Lower leg skin (tissue), 4 donors: Measurements from ENCODE around the gene MAP3K14. TPM values are rescaled to one million over a fixed set of nuclear protein-coding genes. Genes with fewer than 3 reads are reported as not detected.

ENCODE experiments used
- DNase-seq, 2 donors: peaks; one replicate each; pipeline ENCODE4 v3.0.0-alpha.2; 2019; ENCODE audit warnings: low spot score in 2 of 2
- H3K4me3 ChIP-seq: fragments of 200-600 bp; sonication (generic); 2 replicates; pipeline ENCODE4 v1.5.1; 2017; ENCODE audit warnings: mild to moderate bottlenecking, low read depth; ENCODE audit not compliant: poor library complexity, severe bottlenecking
- CTCF ChIP-seq, 3 donors: fragments of 450-650 bp; IDR thresholded peaks; one replicate each; pipeline ENCODE4 v1.5.1; 2016; ENCODE audit warnings: antibody characterized with exemption in 3 of 3, mild to moderate bottlenecking in 3 of 3, moderate library complexity in 2 of 3
- POLR2A ChIP-seq, 2 donors: fragments of 450-650 bp; IDR thresholded peaks; one replicate each; pipeline ENCODE4 v1.6.1; 2016 to 2017; ENCODE audit warnings: antibody characterized with exemption in 2 of 2, mild to moderate bottlenecking in 1 of 2, moderate library complexity in 1 of 2
- WGBS, 2 donors: methylation state at CpG; one replicate each; pipeline ENCODE4 v1.1.5; 2018; 5-methylcytosine and 5-hydroxymethylcytosine counted together
- intact Hi-C: fragments of 100-400 bp; cut with DNase I; formaldehyde crosslinking; loops from one replicate; pipeline ENCODE4 v1.15.0; 2023; ENCODE audit warnings: low total_unique reads
- total RNA-seq, 4 donors: library from RNA; depleted of rRNA; stranded (reverse); fragments of >200 nt; gene quantifications; one replicate each; pipeline ENCODE4 v1.1.0, GENCODE V29; 2016

The MAP3K14 gene
- total RNA-seq, 4 donors from 2014 or later, result 8.1 to 13.0 (median 11.0) TPM

DNA sequence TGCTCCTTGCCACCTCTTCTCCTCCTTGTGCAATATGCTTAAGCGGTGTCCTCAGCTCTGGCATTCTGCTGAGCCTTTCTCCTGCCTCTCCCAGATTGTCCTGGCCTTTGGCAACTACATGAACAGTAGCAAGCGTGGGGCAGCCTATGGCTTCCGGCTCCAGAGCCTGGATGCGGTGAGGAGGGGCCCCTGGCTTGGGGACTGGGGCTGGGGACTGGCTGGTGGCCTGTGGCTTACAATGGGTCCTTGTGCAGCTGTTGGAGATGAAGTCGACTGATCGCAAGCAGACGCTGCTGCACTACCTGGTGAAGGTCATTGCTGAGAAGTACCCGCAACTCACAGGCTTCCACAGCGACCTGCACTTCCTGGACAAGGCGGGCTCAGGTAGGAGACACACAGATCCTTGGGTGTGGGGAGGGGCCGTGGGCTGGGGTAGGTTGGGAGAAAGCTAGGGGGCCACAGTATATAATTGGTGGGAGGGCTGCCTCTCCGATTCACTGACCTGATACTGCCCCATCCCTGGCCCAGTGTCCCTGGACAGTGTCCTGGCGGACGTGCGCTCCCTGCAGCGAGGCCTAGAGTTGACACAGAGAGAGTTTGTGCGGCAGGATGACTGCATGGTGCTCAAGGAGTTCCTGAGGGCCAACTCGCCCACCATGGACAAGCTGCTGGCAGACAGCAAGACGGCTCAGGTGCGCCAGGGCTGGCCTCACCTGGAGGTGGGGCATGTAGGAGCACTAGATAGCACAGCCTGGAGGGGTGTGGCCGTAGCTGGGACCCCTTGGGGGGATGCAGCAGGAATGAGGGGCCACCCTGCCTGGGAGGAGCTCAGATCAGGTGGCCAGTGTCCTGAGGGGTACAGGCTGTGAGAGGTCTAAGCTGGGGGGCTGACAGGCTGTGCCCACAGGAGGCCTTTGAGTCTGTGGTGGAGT, 71.8 kb downstream of the MAP3K14 start:
- TF ChIP-seq POLR2A (IDR thresholded peaks at IDR 0.05) (no peak), CTCF (IDR thresholded peaks at IDR 0.05) (no peak)
- intact Hi-C loops, result no loop called here
- WGBS, 2 donors, result 86 to 91% methylated on average over 20 to 21 of the region's 21 CpGs
- H3K4me3 ChIP-seq, result no peak overlapping the region
- DNase-seq, result no peak

DNA sequence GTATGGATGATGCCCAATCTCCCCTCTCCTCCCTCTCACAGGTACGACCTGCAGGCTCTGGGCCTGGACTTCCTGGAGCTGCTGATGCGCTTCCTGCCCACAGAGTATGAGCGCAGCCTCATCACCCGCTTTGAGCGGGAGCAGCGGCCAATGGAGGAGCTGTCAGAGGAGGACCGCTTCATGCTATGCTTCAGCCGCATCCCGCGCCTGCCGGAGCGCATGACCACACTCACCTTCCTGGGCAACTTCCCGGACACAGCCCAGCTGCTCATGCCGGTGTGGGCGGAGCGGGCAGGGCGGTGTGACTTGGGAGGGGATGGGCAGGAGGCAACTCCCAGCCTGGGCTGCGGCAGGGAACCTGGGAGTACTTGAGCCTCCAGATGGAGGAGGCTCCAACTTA, 73.1 kb downstream of the MAP3K14 start:
- no peak overlapping the region for H3K4me3 ChIP-seq
- TF ChIP-seq POLR2A (IDR thresholded peaks at IDR 0.05), result no peak
- TF ChIP-seq CTCF (IDR thresholded peaks at IDR 0.05), result no peak
- no peak for DNase-seq
- WGBS, 2 donors, result 85 to 86% methylated on average over 18 of the region's 18 CpGs
- intact Hi-C loops, result no loop called here

DNA sequence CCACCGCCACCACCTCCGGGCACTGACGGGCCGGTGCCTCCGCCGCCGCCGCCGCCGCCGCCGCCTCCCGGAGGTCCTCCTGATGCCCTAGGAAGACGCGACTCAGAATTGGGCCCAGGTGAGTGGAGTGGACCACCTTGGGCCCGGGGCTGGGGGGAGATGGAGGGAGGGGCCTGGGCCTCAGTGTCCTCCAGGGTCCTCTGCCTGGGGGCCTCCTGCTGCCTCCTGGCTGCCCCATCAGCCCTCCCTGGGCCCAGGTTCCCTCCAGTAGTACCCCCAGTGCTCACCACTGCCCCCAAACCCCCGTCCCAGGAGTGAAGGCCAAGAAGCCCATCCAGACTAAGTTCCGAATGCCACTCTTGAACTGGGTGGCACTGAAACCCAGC, 74.8 kb downstream of the MAP3K14 start:
- intact Hi-C loops, result no loop called here
- 50 to 78% methylated on average over 2 to 3 of the region's 18 CpGs for WGBS, 2 donors
- TF ChIP-seq POLR2A (IDR thresholded peaks at IDR 0.05) (no peak), CTCF (IDR thresholded peaks at IDR 0.05) (no peak)

GRCh38 chr17:45241328-45242028, 75.3 kb downstream of the MAP3K14 start:
- TF ChIP-seq POLR2A (IDR thresholded peaks at IDR 0.05) (no peak), CTCF (IDR thresholded peaks at IDR 0.05) (no peak)
- intact Hi-C loops, result no loop called here
- 47 to 63% methylated on average over 19 to 51 of the region's 62 CpGs for WGBS, 2 donors
- H3K4me3 ChIP-seq, result no peak overlapping the region
- DNase-seq, result no peak

More for the DNA sequence above, 74.8 kb downstream of the MAP3K14 start:
- H3K4me3 ChIP-seq, result no peak overlapping the region
- DNase-seq, result no peak

DNA sequence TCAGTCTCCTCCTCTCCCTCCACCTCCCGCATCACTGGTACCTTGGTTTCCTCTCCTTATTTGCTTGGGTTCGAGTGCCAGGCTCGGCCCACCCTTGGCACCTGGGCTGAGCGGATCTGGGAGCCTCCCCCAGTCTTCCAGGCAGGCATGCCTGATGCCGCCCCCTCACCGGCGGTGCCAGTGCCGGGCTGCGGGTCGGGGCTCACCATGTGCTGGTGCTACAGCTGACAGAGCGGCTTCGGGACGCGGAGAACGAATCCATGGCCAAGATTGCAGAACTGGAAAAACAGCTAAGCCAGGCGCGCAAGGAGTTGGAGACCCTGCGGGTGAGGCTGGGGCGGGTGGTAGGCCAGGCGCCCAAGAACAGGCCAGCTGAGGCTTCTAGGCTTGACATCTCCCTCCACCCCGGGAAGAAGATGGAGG, 75.9 kb downstream of the MAP3K14 start:
- 46 to 53% methylated on average over 21 of the region's 21 CpGs for WGBS, 2 donors
- no peak for DNase-seq
- TF ChIP-seq CTCF (IDR thresholded peaks at IDR 0.05) (no peak), POLR2A (IDR thresholded peaks at IDR 0.05) (no peak)
- intact Hi-C loops, result no loop called here
- no peak overlapping the region for H3K4me3 ChIP-seq
